Breast epithelium (tissue), 3 donors: ENCODE data around the gene PRKD1.

Experiments used
- POLR2A ChIP-seq: fragments of 450-650 bp; IDR thresholded peaks from one replicate; pipeline ENCODE4 v1.6.1; 2016; ENCODE audit warnings: antibody characterized with exemption, mild to moderate bottlenecking, moderate library complexity
- POLR2AphosphoS5 ChIP-seq, 3 donors: sonication (generic); formaldehyde crosslinking; IDR thresholded peaks; one replicate each; pipeline ENCODE4 v1.6.1; 2017; ENCODE audit warnings: antibody characterized with exemption in 3 of 3
- TF ChIP-seq, protein P1 (sequence below), 3 donors: fragments of 450-650 bp; IDR thresholded peaks; one replicate each; pipeline ENCODE4 v1.5.1; 2016 to 2017; ENCODE audit warnings: antibody characterized with exemption in 3 of 3, mild to moderate bottlenecking in 3 of 3, moderate library complexity in 3 of 3

DNA sequence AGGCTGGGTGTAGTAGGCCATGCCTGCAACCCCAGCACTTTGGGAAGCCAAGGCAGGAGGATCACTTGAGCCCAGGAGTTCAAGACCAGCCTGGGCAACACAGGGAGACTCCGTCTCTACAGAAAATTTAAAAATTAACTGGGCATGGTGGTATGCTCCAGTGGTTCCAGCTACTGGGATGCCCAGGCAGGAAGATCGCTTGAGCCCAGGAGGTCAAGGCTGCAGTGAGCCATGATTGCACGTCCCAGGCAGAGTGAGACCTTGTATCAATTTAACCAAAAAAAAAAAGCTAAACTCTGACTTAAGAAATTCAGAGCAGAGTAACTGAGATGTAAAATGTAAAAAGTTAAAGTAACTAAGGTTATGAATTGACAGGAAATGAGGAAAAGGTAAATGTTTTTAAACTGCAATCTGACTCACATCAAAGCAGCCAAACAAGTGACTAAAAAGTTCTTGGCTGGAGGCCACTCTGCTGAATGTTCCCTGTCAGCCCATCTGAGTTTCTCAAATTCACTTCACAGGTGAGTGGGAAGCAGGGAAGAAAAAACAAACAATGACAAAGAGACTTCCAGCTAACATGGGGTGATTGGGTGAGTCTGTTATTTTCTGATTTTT lies 21.3 kb downstream of the PRKD1 start:
- TF ChIP-seq, protein P1, sequence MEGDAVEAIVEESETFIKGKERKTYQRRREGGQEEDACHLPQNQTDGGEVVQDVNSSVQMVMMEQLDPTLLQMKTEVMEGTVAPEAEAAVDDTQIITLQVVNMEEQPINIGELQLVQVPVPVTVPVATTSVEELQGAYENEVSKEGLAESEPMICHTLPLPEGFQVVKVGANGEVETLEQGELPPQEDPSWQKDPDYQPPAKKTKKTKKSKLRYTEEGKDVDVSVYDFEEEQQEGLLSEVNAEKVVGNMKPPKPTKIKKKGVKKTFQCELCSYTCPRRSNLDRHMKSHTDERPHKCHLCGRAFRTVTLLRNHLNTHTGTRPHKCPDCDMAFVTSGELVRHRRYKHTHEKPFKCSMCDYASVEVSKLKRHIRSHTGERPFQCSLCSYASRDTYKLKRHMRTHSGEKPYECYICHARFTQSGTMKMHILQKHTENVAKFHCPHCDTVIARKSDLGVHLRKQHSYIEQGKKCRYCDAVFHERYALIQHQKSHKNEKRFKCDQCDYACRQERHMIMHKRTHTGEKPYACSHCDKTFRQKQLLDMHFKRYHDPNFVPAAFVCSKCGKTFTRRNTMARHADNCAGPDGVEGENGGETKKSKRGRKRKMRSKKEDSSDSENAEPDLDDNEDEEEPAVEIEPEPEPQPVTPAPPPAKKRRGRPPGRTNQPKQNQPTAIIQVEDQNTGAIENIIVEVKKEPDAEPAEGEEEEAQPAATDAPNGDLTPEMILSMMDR (IDR thresholded peaks at IDR 0.05) = no peak
- TF ChIP-seq POLR2AphosphoS5 (IDR thresholded peaks at IDR 0.05) (no peak), POLR2A (no peak)
